GM19035 (cell line): Measurements from ENCODE around the gene PLA2G10.
A peak's percentile ranks its signal among the peaks of the same experiment; 100 is the strongest.
"Not testable (repeated sequence)": the region's sequence is repeated elsewhere in the genome, so short reads cannot be mapped to it uniquely, and the experiment has no call there.

Experiments
- ATAC-seq: cut with Tn5 transposase; IDR thresholded peaks from one replicate; pipeline ENCODE4 v1.9.1; 2021; ENCODE audit not compliant: unreplicated experiment

The PLA2G10 gene

GRCh38 chr16:14667347-14668266 lies 26.5 kb downstream of the PLA2G10 start:
- ATAC-seq: no peak

- ATAC-seq: peak; percentile 64
Measured at GRCh38 chr16:14658063-14658462, 36.0 kb downstream of the PLA2G10 start.

- ATAC-seq: no peak
Measured at GRCh38 chr16:14652726-14653125, 41.4 kb downstream of the PLA2G10 start.

- no peak for ATAC-seq
Measured at GRCh38 chr16:14650629-14651028, 43.5 kb downstream of the PLA2G10 start.

GRCh38 chr16:14649816-14650215 lies 44.3 kb downstream of the PLA2G10 start:
- no peak for ATAC-seq

GRCh38 chr16:14641926-14642325 lies 52.2 kb downstream of the PLA2G10 start:
- ATAC-seq: no peak

GRCh38 chr16:14641206-14641605 lies 52.9 kb downstream of the PLA2G10 start:
- no peak for ATAC-seq

GRCh38 chr16:14640538-14640937 lies 53.6 kb downstream of the PLA2G10 start:
- ATAC-seq: no peak

GRCh38 chr16:14636951-14637240 lies 57.2 kb downstream of the PLA2G10 start:
- not testable (repeated sequence) for ATAC-seq

- ATAC-seq: not testable (repeated sequence)
Measured at GRCh38 chr16:14636179-14636950, 57.7 kb downstream of the PLA2G10 start.

- no peak for ATAC-seq
Measured at GRCh38 chr16:14635395-14636165, 58.5 kb downstream of the PLA2G10 start.

- no peak for ATAC-seq
Measured at GRCh38 chr16:14634389-14634725, 59.8 kb downstream of the PLA2G10 start.

GRCh38 chr16:14632693-14633569 lies 61.2 kb downstream of the PLA2G10 start, which contains the start of gene BFAR:
TSS of gene BFAR (plus strand) at chr16:14632951. CDS start at chr16:14644347, 11,396 bp downstream.
- ATAC-seq: peak; percentile 73

- not testable (repeated sequence) for ATAC-seq
Measured at GRCh38 chr16:14630620-14631330, 63.3 kb downstream of the PLA2G10 start.

GRCh38 chr16:14629919-14630619 lies 64.0 kb downstream of the PLA2G10 start, which contains the start of gene PARN:
TSS of gene PARN (minus strand) at chr16:14630260. CDS start at chr16:14630125, 135 bp downstream.
- ATAC-seq: peak; percentile 52

- peak; percentile 5 for ATAC-seq
Measured at GRCh38 chr16:14629612-14629918, 64.5 kb downstream of the PLA2G10 start.

- ATAC-seq: no peak
Measured at GRCh38 chr16:14628806-14629611, 65.1 kb downstream of the PLA2G10 start.

GRCh38 chr16:14627078-14627477 lies 67.0 kb downstream of the PLA2G10 start:
- ATAC-seq: no peak
